CD4-positive, alpha-beta T cell treated with Interleukin-21 for 1 hour (primary cell): Measurements from ENCODE around the gene GOLGA3.
"Not testable (repeated sequence)": the region's sequence is repeated elsewhere in the genome, so short reads cannot be mapped to it uniquely, and the experiment has no call there.

Experiments used
- DNase-seq: peaks from one replicate; pipeline ENCODE4 v3.0.0-alpha.2; 2020

GOLGA3 gene

DNA sequence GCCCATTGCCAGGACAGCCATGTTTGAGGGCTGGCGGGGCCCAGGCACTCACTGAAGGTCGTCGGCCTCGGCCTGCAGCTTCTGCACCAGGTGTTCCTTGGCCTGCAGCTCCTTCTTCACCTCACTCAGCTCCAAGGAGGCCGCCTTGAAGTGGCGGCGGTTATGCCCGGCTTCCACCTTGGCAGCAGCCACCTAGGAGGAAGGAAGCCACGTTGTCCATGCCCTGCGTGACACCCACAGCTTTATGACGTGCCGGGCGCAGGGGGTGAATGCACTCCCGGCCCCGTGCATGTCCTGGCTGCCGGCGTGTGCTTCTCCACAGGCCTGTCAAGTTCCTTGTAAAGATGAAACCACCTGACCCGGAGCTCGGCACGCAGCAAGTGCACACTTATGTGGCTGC lies 51.1 kb downstream of the GOLGA3 start:
- DNase-seq: no peak

DNA sequence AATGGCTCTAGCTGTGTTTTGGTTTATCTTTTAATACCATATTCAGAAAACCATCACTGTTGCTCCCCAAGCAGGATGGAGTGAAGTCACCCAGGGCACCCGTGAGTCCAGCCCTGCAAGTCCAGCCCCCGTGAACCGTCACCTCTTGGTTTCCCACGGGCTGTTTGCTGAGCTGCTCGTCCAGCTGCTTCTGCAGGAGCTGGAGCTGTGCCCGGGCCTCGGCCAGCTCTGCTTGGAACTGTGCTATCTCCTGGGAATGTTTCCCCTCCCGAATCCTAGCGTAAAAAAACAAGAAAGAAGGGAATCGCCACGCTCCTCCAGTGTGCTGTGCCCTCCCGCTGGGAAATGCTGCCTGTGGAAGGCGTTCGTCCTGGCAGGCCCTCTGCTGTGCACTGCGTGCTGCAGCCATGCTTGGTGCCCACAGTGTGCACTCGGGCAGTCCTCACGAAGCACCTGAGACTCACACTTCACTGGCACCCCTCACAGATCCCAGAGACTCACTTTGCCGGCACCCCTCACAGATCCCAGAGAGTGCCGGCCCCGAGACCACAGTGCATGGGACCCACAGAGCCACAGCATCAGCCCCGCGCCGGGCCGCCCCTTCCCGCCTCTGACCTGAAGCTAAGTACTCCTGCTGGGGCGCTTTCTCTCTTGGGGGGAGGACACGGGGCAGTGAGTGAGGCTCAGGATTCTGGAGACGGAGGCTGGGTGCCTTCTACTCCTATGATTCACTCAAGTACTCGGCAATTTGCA lies 51.7 kb downstream of the GOLGA3 start:
- DNase-seq: no peak

DNA sequence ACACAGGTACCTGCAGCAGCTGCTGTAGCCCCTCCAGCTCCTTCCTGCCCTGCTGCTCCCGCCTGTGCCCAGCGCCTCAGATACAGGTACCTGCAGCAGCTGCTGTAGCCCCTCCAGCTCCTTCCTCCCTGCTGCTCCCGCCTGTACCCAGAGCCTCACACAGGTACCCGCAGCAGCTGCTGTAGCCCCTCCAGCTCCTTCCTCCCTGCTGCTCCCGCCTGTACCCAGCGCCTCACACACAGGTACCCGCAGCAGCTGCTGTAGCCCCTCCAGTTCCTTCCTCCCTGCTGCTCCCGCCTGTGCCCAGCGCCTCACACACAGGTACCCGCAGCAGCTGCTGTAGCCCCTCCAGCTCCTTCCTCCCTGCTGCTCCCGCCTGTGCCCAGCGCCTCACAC lies 52.4 kb downstream of the GOLGA3 start:
- DNase-seq: not testable (repeated sequence)

DNA sequence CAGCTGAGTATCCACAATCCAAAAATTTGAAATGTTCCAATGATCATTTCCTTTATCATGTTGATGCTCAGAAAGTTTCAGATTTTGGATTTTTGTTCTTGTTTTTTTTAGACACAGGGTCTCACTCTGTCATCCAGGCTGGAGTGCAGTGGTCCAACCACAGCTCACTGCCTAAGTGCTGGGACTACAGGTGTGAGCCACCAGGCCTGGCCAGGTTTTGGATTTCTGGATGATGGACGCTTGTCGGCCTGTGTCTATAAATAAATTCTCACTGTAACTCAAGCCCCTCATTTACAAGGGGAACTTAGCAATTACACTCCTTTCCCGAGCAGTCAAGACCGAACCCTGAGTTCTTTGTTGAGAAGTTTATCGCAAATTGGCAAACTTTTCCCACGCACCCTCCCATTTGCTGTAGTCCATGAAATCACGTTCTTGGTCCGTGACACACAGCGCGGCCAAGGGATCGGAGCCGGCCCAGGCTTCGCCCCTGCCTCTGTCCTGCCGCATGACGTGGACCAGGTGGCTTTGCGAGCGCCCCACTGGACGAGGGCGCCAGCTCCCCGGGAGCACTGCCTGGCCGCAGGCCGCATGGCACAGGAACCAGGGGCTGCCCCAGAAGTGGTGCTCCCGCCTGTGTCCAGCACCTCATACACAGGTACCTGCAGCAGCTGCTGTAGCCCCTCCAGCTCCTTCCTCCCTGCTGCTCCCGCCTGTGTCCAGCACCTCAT lies 53.0 kb downstream of the GOLGA3 start:
- DNase-seq: no peak

DNA sequence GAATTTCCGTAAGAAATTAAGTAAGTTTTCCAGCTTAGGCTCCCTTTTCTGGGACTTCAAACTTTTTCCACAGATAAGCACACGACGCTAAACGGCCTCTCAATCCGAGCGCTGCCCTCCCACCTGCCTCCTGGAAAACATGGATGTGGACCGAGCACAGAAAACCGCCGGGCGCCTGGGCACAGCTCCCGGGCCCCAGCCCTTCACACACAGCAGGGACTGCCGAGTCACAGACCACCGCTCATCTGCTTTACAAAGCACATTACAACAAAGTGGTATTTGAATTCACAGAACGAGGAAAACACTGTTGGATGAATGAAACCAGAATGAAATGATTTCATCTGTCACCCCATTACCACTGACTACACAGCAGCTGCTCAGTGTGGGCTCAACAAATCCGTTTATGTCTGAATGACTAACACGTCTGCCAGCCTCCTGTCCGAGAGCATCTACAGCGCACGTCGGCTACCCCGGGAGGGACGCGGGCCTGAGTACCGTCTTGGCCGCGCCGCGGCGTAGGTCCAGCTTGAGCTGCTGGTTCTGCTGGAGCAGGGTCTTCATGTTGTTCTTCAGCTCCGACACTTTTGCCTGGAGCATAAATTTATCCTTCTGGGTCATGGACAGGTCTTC lies 53.9 kb downstream of the GOLGA3 start:
- no peak for DNase-seq

DNA sequence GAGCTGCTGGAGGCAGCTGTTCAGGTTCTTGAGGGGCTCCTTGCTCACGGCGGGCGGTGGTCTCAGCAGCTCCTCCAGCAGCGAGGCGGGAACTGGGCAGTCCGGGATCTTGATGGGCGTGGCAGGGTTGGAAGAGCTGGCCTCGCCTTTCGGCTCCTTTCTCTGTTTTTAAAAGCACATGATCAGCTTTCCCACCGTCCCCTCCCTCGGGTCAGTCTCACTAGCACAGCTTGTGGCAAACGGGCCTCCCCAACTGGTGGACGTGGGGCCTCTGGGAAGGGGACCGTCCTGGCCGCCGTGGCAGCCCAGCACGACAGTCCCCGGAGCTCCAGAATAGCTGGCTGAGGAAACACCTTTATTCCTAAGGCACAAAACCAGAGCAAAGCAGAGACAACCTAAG lies 54.5 kb downstream of the GOLGA3 start:
- DNase-seq: no peak

DNA sequence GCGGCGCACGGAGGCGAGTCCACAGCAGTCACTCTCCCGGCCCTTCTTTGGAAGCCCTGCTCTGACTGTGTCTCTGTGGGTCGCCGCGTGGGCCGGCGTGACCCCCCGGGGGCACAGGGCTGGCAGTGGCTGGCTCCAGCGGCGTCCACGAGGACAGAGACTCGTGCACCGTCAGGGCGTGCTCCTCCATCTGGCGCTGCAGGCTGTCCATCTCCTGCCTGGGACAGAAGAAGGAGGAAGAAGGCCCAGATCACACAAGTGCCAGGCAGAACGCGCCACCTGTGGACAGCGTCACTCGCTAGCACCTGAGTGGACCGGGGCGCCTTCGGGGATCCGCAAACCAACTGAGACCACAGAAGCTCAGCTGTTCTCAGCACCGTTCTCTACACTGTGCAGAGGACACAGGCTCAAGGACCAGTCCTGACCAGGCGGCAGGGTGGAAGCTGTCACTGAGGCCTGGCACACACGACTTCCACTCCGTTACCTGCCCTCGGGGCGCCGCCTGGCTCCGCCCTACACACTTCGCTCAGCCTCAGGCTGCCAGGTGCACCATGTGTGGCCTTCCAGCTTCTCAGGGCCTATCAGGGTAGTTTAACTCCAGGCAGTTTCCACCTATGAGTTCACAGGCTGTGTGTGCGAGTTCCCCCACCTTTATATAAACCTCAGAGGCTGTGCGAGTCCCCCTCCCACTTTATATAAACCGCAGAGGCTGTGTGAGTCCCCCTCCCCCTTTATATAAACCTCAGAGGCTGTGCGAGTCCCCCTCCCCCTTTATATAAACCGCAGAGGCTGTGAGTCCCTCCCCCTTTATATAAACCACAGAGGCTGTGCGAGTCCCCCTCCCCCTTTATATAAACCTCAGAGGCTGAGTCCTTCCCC lies 55.4 kb downstream of the GOLGA3 start:
- DNase-seq: peak; percentile 11

DNA sequence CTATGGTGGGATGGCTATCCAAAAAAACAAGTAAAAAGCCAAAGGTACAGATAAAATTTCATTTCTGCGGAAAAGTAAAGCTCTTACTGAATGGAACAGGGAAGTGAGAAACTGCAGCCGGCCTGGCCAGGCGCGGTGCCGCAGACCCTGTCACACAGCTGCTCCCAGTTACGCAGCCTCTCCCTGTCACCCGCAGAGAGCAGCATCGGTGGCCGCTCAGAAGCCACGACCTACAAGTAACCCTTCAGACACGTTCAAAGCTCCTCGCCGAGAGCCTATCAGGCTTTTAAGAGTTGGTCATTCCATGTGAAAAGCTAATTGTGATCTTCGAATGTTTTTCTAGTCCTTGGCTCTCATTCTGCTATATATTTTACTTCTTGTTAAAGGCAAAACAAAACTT lies 56.1 kb downstream of the GOLGA3 start:
- DNase-seq: no peak

DNA sequence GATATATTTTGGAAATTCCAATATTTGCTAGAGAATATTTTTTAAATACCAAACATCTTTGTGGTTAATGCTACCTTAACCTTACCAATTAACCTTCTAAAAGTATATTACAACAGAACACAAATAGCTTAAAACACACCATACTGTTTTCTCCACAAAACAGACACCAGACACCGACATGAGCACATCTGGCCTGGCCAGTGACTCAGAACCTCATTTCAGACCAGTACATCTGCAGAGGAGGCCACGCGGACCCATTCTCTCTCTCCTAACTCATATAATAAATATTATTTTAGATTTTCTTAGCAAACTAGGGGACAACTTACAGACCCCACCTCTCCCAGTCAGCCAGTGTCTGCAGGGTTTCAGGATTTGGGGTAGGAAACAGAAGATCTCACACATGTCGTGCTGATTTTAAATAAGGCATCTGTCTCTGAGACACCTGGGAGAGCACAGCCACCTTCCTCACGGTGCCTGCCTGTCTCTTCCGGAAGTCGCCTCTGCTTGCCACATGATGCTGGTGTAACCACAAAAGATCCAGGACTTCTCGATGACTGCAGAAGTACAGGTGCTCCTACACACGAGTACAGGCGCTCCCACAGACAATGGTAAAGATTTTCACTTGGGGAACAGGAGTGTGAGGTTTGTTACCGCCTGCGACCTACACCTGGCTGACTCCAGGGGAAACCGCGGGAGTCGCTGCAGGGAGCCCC lies 57.4 kb downstream of the GOLGA3 start:
- peak; percentile 60 for DNase-seq

DNA sequence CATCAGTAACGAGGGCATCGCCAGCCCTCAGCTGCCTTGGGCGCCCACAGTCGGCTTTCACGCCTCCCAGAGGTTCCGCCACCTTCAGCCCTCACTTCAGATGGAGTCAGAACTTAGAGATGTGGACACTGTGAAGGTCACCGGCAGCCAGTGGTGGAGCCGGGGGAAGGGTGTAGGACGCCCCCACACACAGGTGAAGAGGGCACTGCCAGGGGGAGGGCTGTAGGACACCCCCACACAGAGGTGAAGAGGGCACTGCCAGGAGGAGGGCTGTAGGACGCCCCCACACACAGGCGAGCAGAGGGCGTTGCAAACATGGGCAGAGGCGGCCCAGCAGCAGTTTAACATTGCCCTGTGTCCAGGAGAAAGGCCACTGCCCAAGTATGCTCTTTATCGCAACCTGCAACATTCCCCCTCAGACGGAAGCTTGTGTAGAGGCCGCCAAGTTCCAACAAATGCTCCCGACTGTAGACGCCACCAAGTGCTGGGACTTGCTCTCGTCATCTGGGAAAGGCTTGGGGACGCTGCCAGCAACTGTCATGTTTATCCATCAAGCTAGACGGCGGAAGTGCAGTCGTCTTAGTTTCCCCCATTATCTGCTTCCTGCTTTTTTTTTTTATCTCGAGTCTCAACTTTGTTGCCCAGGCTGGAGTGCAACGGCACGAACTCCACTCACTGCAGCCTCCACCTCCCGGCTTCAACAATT lies 62.1 kb downstream of the GOLGA3 start:
- DNase-seq: no peak

DNA sequence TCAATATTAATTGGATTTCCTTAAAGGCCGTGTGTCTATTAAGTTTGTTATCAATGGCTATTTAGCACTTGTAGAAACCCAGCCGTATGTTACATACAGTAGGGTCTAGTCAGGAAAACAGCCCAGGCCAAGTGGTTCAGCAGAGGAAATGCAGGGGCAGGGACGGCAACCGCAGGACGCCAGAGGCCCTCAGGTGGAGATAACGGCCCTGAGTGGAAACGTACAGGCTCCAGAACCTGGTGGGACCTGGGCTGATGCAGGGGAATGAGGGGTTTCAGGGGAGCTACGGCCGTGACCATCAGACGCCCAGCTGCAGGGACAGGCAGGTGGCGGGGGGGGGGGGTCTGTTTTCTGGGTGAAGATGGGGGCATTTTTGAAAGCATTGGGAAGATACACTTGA lies 63.3 kb downstream of the GOLGA3 start:
- no peak for DNase-seq

DNA sequence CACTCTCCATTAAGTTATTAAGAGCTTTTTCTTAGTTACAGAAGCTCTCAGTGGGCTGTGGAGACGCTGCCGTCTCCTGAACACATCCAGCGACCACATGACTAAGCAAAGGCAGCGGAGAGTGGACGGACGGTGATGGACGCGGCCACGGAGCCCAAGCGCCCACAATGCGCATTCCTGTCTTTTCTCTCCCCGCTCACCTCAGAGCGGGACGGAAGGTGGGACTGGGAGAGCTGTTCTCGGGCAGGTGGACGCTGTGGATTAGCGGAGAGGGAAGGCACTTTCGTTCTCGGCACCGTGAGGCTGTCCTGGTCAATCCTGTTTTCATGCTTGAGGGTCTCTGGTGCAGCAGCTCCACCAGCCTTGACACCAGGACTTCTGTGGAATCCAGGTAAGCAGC lies 64.4 kb downstream of the GOLGA3 start:
- DNase-seq: no peak

DNA sequence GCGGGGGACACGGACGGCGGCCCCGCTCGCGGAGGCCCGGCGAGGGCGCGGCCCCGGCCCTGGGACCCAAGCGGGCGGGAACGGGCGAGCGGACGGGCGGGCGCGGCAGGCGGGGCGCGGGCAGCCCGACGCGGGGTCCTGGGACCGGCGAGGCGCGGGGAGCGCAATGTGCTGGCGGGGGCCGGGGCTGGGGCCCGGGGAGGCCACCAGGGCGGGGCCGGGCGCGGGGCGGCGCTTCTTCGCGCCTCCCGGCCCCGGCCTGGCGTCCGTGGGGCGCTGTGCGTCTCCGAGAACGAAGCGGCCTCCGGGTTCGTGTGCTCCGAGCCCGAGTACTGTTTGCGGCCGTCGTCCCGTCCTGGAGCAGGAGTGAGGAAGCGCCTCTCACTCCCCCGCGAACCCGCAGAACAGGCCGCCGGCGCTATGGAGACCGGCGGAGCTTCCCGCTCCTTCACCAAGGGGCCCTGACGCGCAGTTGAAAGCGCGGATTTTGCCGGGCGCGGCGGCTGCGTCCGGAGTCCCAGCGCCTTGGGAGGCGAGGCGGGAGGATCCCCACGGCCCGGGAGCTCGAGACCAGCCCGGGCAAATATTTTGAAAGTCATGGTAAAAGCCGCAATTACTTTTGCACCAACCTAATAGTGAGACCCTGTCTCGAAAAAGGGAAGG lies 66.6 kb downstream of the GOLGA3 start:
- DNase-seq: peak; percentile 88

DNA sequence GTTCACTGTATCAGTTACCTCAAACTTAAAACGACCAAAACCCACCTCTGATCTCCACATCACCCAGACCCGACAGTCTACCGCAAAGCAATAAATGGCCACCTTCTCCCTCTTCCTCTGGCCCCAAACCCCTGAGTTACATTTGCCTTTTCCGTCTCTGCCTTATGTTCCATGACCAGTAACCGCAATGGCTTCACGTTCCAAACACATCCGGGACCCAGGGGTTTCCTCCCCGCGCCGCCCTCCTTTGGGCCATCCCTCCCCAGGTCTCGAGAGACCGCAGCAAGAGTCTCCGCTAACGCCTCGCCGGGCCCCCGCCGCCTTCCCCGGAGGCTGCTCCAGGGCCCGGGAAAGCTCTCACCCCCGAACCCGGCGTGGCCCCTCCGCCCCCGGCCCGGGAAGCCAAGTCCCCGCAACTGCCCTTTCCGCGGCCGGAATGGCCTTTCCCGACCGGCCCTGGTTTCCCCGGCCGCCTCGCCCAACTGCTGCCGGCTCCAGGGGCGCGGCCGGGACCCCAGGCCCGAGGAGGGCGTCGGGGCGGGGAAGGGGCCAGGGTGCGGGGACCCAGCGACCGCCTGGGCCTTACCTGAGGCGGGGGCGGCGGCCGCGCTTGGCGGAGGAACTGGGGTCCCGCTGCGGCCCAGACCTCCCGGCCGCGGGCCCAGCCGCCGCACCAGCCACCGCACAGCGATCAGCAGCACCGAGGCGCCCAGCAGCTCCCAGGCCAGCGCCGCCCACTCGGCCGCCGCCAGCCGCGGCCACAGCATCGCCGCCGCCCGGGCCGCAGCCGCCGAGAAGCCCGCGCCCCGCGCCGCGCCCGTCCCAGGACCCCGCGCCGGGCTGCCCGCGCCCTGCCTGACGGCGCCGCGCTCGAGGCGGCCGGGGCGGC lies 67.4 kb downstream of the GOLGA3 start, which contains the start of gene ANKLE2:
ANKLE2 (minus strand) TSS at position 801 of the 889 bp plus-strand sequence; CDS start at position 767, 34 bp downstream.
- peak; percentile 66 for DNase-seq

DNA sequence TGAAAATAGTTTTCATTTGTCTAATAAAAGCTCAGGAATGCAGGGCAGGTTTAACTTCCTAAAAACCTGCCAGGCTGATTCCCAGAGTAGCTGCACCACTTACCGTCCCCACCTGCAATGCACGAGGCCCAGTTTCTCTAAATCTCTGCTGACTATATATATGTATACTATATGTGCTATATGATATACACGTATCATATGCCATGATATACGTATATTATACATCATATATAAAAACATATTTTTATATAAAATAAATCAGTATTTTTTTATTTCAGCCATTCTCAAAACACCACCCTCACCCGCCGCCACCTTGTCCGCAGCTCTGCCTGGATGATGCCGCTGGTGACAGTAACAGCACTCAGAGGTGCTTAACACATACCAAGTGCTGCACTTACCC lies 69.3 kb downstream of the GOLGA3 start:
- no peak for DNase-seq

DNA sequence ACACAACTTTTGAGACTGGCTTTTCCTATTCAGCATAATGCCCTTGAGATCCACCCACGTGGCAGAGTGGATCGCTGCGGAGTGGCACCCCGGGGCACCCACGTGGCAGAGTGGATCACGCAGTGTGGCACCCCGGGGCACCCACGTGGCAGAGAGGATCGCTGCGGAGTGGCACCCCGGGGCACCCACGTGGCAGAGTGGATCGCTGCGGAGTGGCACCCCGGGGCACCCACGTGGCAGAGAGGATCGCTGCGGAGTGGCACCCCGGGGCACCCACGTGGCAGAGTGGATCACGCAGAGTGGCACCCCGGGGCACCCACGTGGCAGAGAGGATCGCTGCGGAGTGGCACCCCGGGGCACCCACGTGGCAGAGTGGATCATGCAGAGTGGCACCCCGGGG lies 69.8 kb downstream of the GOLGA3 start:
- DNase-seq: not testable (repeated sequence)

DNA sequence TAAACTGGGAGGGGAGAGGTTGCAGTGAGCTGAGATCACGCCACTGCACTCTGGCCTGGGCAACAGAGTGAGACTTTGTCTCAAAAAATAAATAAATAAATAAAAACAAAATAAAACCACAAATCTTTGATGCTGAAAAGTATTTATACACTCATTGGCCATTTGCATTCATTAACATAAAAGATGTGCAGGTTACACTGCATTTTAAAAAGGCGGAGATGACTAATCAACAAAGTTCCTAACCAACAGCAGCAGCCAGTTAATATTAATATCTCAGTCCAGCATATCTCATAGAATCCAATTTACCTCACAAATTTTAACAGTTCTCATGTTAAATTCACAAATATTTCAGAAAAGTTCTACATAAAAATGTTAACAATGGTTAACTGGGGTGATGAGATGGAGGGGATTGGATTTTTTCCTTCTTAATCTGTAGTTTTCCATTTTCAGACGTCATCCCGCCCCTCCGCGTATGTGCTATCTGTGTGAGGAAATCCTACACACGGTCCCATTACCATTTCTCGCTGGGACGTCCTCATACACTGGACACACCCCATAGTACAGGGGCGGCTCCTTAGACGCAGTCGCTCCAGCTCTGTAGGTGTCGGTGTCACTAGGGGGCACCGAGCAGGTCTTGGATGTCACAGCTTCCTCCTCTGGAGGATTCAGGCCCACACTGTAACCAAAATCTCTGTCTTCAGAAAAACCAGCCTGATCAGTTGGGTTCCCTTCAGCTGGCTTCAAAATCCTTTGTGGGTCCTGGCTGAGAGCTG lies 74.3 kb downstream of the GOLGA3 start:
- no peak for DNase-seq

DNA sequence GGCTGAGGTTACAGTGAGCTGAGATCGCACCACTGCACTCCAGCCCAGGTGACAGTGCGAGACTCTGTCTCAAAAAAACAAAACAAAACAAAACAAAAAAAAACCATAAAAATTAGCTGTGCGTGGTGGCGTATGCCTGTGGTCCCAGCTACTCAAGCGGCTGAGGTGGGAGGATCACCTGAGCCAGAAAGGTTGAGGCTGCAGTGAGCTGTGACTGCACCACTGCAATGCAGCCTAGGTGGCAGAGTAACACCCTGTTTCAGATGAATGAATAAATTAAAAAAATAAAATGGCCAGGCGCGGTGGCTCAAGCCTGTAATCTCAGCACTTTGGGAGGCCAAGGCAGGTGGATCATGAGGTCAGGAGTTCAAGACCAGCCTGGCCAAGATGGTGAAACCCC lies 75.0 kb downstream of the GOLGA3 start:
- not testable (repeated sequence) for DNase-seq

DNA sequence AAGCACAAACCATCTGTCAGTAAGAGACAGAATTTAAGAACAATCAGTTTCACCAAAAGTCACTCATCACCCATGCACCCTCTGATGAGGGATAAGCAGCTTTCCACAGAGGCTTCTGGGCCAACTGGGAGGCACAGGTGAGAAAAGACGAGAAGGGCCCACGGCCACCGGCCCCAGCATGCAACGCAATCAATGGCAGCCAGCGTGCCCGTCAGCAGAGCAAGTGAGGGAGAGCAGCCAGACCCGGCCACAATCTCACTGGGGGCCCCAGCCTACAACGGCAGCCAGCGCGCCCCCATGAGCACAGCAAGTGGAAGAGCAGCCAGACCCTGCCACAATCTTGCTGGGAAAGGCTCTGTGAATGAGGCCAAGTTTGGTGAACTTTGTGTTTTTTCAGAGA lies 80.3 kb downstream of the GOLGA3 start:
- DNase-seq: no peak
